A673 (cell line): ENCODE results near the gene MAGI3.

ENCODE experiments used
- CTCF ChIP-seq: fragments of 300-800, 200-600 bp; sonication (generic); conservative IDR thresholded peaks from 2 replicates; pipeline ENCODE4 v1.5.1; 2017; ENCODE audit warnings: low read depth, mild to moderate bottlenecking, antibody characterized with exemption, low read length, moderate library complexity, mixed read lengths
- EZH2 ChIP-seq: fragments of 200-600 bp; sonication (generic); IDR thresholded peaks from 2 replicates; pipeline ENCODE4 v1.6.1; 2017; ENCODE audit warnings: borderline replicate concordance, low read depth, mild to moderate bottlenecking, mixed read lengths, antibody characterized with exemption, low read length; ENCODE audit not compliant: poor library complexity, severe bottlenecking

- TF ChIP-seq CTCF, result no peak
- no peak for TF ChIP-seq EZH2
Measured at GRCh38 chr1:113659035-113659434, 268.7 kb downstream of the MAGI3 start.
